HFFc6 (cell line): ENCODE results near the gene RAI1. TPM values are rescaled to one million over a fixed set of nuclear protein-coding genes. Genes with fewer than 3 reads are reported as not detected.

Source experiments
- DNase-seq: peaks from one replicate; pipeline ENCODE4 v3.0.0-alpha.2; 2018
- H3K27ac Mint-ChIP-seq: 2 replicates; pipeline ENCODE4 v1.8.0; 2020; ENCODE audit warnings: mild to moderate bottlenecking, mixed read lengths
- H3K27me3 Mint-ChIP-seq: 2 replicates; pipeline ENCODE4 v1.8.0; 2021; ENCODE audit warnings: mild to moderate bottlenecking, moderate library complexity, mixed read lengths; ENCODE audit not compliant: insufficient read depth
- H3K36me3 Mint-ChIP-seq: 2 replicates; pipeline ENCODE4 v1.8.0; 2021; ENCODE audit warnings: low read depth, mixed read lengths
- H3K4me1 Mint-ChIP-seq: 2 replicates; pipeline ENCODE4 v1.8.0; 2020; ENCODE audit warnings: low read depth, mixed read lengths
- H3K4me3 Mint-ChIP-seq: 2 replicates; pipeline ENCODE4 v1.8.0; 2020; ENCODE audit warnings: mild to moderate bottlenecking, moderate library complexity, mixed read lengths
- H3K9me3 Mint-ChIP-seq: 2 replicates; pipeline ENCODE4 v1.8.0; 2020; ENCODE audit warnings: mild to moderate bottlenecking, mixed read lengths
- CTCF ChIP-seq: fragments of 200-600 bp; sonication (generic); IDR thresholded peaks from 2 replicates; pipeline ENCODE4 v1.5.0; 2021; ENCODE audit warnings: antibody characterized with exemption, mild to moderate bottlenecking
- total RNA-seq, 6 experiments: library from RNA; stranded (reverse); fragmentation: NEBNext Ultra II Directional; extraction: Animal tissue kit (Norgen Biotek cat#: 25700); gene quantifications; 2 replicates in 1 of 6; 3 replicates in 5 of 6; pipeline ENCODE4 v1.2.3, GENCODE V29; 2021

Gene RAI1
- total RNA-seq, 6 experiments from 2014 or later = 26.9 to 29.3 (median 29.0) TPM

- no peak for TF ChIP-seq CTCF
- no peaks in the 10 kb centered on the region for H3K9me3 Mint-ChIP-seq
- no peak for DNase-seq
- no peaks in the 10 kb centered on the region for H3K36me3 Mint-ChIP-seq
- no peak overlapping the region for H3K27ac Mint-ChIP-seq
- H3K27me3 Mint-ChIP-seq = peaks cover 3% of the 10 kb centered on the region
- H3K4me3 Mint-ChIP-seq = peak overlapping the region; percentile 38; the same call in 1 of the 2 replicates
- peaks cover 33% of the 10 kb centered on the region for H3K4me1 Mint-ChIP-seq
Measured at GRCh38 chr17:17780922-17781590, 99.8 kb downstream of the RAI1 start.

GRCh38 chr17:17781591-17782496, 100.6 kb downstream of the RAI1 start:
- Mint-ChIP-seq H3K4me3 (peak overlapping the region; percentile 57), H3K27me3 (peaks cover 5% of the 10 kb centered on the region), H3K27ac (no peak overlapping the region), H3K36me3 (no peaks in the 10 kb centered on the region), H3K9me3 (no peaks in the 10 kb centered on the region), H3K4me1 (peaks cover 37% of the 10 kb centered on the region)
- no peak for TF ChIP-seq CTCF
- peak; percentile 29 for DNase-seq

- H3K36me3 Mint-ChIP-seq = no peaks in the 10 kb centered on the region
- peaks cover 4% of the 10 kb centered on the region for H3K27me3 Mint-ChIP-seq
- DNase-seq = no peak
- TF ChIP-seq CTCF = no peak
- H3K9me3 Mint-ChIP-seq = no peaks in the 10 kb centered on the region
- no peak overlapping the region for H3K27ac Mint-ChIP-seq
- H3K4me3 Mint-ChIP-seq = peak overlapping the region; percentile 71
- peaks cover 37% of the 10 kb centered on the region for H3K4me1 Mint-ChIP-seq
Measured at GRCh38 chr17:17782523-17783115, 101.4 kb downstream of the RAI1 start.

GRCh38 chr17:17783116-17783824, 102.0 kb downstream of the RAI1 start:
- Mint-ChIP-seq H3K36me3 (no peaks in the 10 kb centered on the region), H3K4me3 (peak overlapping the region; percentile 74), H3K9me3 (no peaks in the 10 kb centered on the region), H3K4me1 (peaks cover 37% of the 10 kb centered on the region), H3K27me3 (peaks cover 4% of the 10 kb centered on the region), H3K27ac (no peak overlapping the region)
- DNase-seq = no peak
- peak; percentile 65 for TF ChIP-seq CTCF
